ENCODE data around the gene RELN. TPM values are rescaled to one million over a fixed set of nuclear protein-coding genes. Genes with fewer than 3 reads are reported as not detected.

RELN gene
- total RNA-seq, 1 experiment from 2014 or later: 0.02 TPM

DNA sequence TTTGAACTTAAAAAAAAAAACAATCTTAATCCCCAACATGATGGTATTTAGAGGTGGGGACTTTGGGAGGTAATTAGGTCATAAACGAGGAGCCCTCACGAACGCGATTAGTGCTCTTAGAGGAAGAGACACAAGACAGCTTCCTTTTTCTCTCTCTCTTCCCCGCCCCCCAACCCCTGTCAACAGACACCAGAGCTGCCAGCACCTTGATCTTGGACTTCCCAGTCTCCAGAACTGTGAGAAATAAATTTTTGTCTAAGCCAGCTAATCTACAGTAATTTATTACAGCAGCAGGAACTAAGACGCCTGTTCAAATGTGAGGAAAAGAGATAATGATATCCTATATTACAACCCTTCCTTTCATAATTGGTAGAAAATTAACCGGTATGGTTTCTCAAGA lies 40.1 kb downstream of the RELN start:
- Mint-ChIP-seq H3K4me1 (peaks cover 0 to 6% of the 10 kb centered on the region in 2 experiments; a peak in 1 of 4 replicates), H3K9me3 (peaks cover 0 to 4% of the 10 kb centered on the region in 2 experiments; a peak in 1 of 5 replicates), H3K36me3 (ENCODE audit: insufficient read depth in 1 of 3, low read depth in 3 of 3) (no peaks in the 10 kb centered on the region), H3K27me3 (ENCODE audit: low read depth) (peaks cover 3% of the 10 kb centered on the region; the same call in 1 of the 2 replicates), H3K27ac (no peak overlapping the region), H3K4me3 (no peak overlapping the region)
- no peak for DNase-seq
- Histone ChIP-seq H2BK20ac (ENCODE audit: low read depth, low read length, poor library complexity, severe bottlenecking) (no peak overlapping the region), H3K14ac (ENCODE audit: insufficient read depth, low read length) (no peak overlapping the region), H3K18ac (ENCODE audit: insufficient read length, low read depth, low read length) (no peak overlapping the region), H3K4ac (ENCODE audit: low read depth, low read length) (no peak overlapping the region), H2BK120ac (ENCODE audit: low read depth, low read length, poor library complexity, severe bottlenecking) (no peak overlapping the region), H3K27me3 (ENCODE audit: insufficient read depth, low read length) (no peaks in the 10 kb centered on the region), H3K4me2 (ENCODE audit: insufficient read depth, insufficient read length, low read length) (no peak overlapping the region), H4K91ac (ENCODE audit: insufficient read length, low read depth, low read length) (no peak overlapping the region), H2BK15ac (ENCODE audit: low read depth, low read length) (no peak overlapping the region), H3K79me2 (ENCODE audit: insufficient read depth, low read length) (no peaks in the 10 kb centered on the region), H3K23me2 (ENCODE audit: insufficient read length, low read depth, low read length, poor library complexity, severe bottlenecking) (no peaks in the 10 kb centered on the region), H4K5ac (ENCODE audit: insufficient read length, low read depth, low read length) (no peak overlapping the region), H2BK5ac (ENCODE audit: insufficient read length, low read length) (no peak overlapping the region), H3K4me1 (ENCODE audit: insufficient read depth, low read length) (no peaks in the 10 kb centered on the region), H3K23ac (ENCODE audit: insufficient read length, low read depth, low read length) (no peak overlapping the region), H3K79me1 (ENCODE audit: insufficient read depth, low read depth, low read length, poor library complexity, severe bottlenecking) (no peaks in the 10 kb centered on the region), H3K9me3 (ENCODE audit: control insufficient read depth, low read depth, low read length) (no peaks in the 10 kb centered on the region), H3T11ph (ENCODE audit: low read length) (no peak overlapping the region), H4K8ac (replicated peaks; ENCODE audit: insufficient read length, low read depth, low read length) (no peak overlapping the region), H3K56ac (ENCODE audit: insufficient read length, low read depth, low read length) (no peak overlapping the region), H4K20me1 (ENCODE audit: control insufficient read depth, insufficient read depth, insufficient read length) (no peaks in the 10 kb centered on the region), H3K9ac (ENCODE audit: extremely low read depth, insufficient read length, low read length) (no peak overlapping the region), H2AK5ac (ENCODE audit: insufficient read length, low read length) (no peak overlapping the region), H2AFZ (ENCODE audit: low read length) (no peak overlapping the region), H3K27ac (ENCODE audit: insufficient read length, low read depth, low read length) (no peak overlapping the region), H2BK12ac (ENCODE audit: insufficient read length, low read depth, low read length) (no peak overlapping the region)
- TF ChIP-seq, protein P1, sequence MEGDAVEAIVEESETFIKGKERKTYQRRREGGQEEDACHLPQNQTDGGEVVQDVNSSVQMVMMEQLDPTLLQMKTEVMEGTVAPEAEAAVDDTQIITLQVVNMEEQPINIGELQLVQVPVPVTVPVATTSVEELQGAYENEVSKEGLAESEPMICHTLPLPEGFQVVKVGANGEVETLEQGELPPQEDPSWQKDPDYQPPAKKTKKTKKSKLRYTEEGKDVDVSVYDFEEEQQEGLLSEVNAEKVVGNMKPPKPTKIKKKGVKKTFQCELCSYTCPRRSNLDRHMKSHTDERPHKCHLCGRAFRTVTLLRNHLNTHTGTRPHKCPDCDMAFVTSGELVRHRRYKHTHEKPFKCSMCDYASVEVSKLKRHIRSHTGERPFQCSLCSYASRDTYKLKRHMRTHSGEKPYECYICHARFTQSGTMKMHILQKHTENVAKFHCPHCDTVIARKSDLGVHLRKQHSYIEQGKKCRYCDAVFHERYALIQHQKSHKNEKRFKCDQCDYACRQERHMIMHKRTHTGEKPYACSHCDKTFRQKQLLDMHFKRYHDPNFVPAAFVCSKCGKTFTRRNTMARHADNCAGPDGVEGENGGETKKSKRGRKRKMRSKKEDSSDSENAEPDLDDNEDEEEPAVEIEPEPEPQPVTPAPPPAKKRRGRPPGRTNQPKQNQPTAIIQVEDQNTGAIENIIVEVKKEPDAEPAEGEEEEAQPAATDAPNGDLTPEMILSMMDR (conservative IDR thresholded peaks at IDR 0.05): no peak
- no CpG with 5 or more reads among the region's 7 CpGs for WGBS (ENCODE audit: extremely low coverage, insufficient read length, low lambda C conversion rate)

All from H9 (cell line).